MCF 10A (cell line): ENCODE results near the gene ZNF750. TPM values are rescaled to one million over a fixed set of nuclear protein-coding genes. Genes with fewer than 3 reads are reported as not detected.

Source experiments
- BruUV-seq: library from RNA; stranded (reverse); fragments of 400-500 nt; replicated peaks from 2 replicates; lab custom pipeline; 2021; lab: Mats Ljungman, UMichigan
- CTCF ChIA-PET: fragments of 300-600 bp; sonication (Branson Sonifier 250); formaldehyde crosslinking; extraction: SDS; loops from one replicate; lab custom pipeline; 2021; ENCODE audit warnings: antibody characterized with exemption, inconsistent platforms; lab: Yijun Ruan, JAX
- POLR2A ChIA-PET: fragments of 300-600, 350-650 bp; sonication (Branson Sonifier 250); formaldehyde crosslinking; extraction: SDS; loops from one replicate; lab custom pipeline; 2020; ENCODE audit warnings: antibody characterized with exemption, inconsistent platforms; lab: Yijun Ruan, JAX
- DNase-seq: peaks from one replicate; pipeline ENCODE4 v3.0.0-alpha.2; 2018; ENCODE audit not compliant: unreplicated experiment
- H3K27ac Mint-ChIP-seq: one replicate; pipeline ENCODE4 v1.8.0; 2022; ENCODE audit warnings: mild to moderate bottlenecking, low read depth, mixed read lengths; ENCODE audit not compliant: unreplicated experiment
- H3K27me3 Mint-ChIP-seq: one replicate; pipeline ENCODE4 v1.8.0; 2022; ENCODE audit warnings: mixed read lengths; ENCODE audit not compliant: insufficient read depth, unreplicated experiment
- H3K36me3 Mint-ChIP-seq: one replicate; pipeline ENCODE4 v1.8.0; 2022; ENCODE audit warnings: mild to moderate bottlenecking, moderate library complexity, mixed read lengths; ENCODE audit not compliant: insufficient read depth, unreplicated experiment
- H3K4me1 Mint-ChIP-seq: one replicate; pipeline ENCODE4 v1.8.0; 2022; ENCODE audit warnings: mixed read lengths; ENCODE audit not compliant: insufficient read depth, unreplicated experiment
- H3K4me3 Mint-ChIP-seq: one replicate; pipeline ENCODE4 v1.8.0; 2022; ENCODE audit warnings: mild to moderate bottlenecking, moderate library complexity, mixed read lengths; ENCODE audit not compliant: unreplicated experiment
- H3K9me3 Mint-ChIP-seq: one replicate; pipeline ENCODE4 v1.8.0; 2022; ENCODE audit warnings: mixed read lengths; ENCODE audit not compliant: unreplicated experiment
- CTCF ChIP-seq: fragments of 200-600 bp; IDR thresholded peaks from one replicate; pipeline ENCODE4 v1.8.0; 2022; ENCODE audit warnings: antibody characterized with exemption, mild to moderate bottlenecking; ENCODE audit not compliant: unreplicated experiment
- intact Hi-C: fragments of 100-400 bp; cut with micrococcal nuclease; formaldehyde crosslinking; loops from 2 replicates; pipeline ENCODE4 v1.14.1; 2022
- total RNA-seq: library from RNA; stranded (reverse); gene quantifications from 2 replicates; pipeline ENCODE4 v1.2.3, GENCODE V29; 2022

The ZNF750 gene
- total RNA-seq, 1 experiment from 2014 or later: 0.14 TPM

DNA sequence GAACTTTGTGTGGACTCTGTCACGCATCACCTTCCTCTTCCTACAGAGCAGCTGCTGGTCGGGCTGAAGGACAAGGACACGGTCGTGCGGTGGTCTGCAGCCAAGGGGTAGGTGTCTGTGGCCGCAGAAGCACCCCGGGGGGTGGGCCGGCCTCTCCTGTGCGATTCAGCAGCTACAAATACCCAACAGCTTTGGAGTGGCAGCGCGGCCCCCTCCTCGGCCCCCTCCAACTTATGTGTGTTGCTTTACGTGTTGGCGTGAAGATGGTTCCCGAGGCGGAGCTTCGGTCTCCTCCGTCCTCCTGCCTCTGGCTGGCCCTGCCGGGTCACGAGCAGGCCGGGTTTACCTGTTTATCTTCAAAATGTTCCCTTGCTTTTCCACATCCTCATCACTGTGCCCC, 32.3 kb downstream of the ZNF750 start:
- BruUV-seq: no TSS peak
- no peaks in the 10 kb centered on the region for H3K9me3 Mint-ChIP-seq
- ChIA-PET POLR2A (no interaction called here), CTCF (no interaction called here)
- no peak overlapping the region for H3K4me3 Mint-ChIP-seq
- no peak overlapping the region for H3K27ac Mint-ChIP-seq
- H3K27me3 Mint-ChIP-seq: no peaks in the 10 kb centered on the region
- intact Hi-C loops: no loop called here
- no peak for DNase-seq
- no peaks in the 10 kb centered on the region for H3K4me1 Mint-ChIP-seq
- TF ChIP-seq CTCF: no peak
- peaks cover 34% of the 10 kb centered on the region for H3K36me3 Mint-ChIP-seq

GRCh38 chr17:82807101-82807500, 32.7 kb downstream of the ZNF750 start:
- intact Hi-C loops: no loop called here
- DNase-seq: no peak
- ChIA-PET POLR2A (no interaction called here), CTCF (no interaction called here)
- Mint-ChIP-seq H3K4me1 (no peaks in the 10 kb centered on the region), H3K9me3 (no peaks in the 10 kb centered on the region), H3K36me3 (peaks cover 34% of the 10 kb centered on the region), H3K27ac (no peak overlapping the region), H3K4me3 (no peak overlapping the region), H3K27me3 (no peaks in the 10 kb centered on the region)
- BruUV-seq: no TSS peak
- no peak for TF ChIP-seq CTCF

GRCh38 chr17:82806645-82807044, 33.2 kb downstream of the ZNF750 start:
- intact Hi-C loops: no loop called here
- H3K27ac Mint-ChIP-seq: no peak overlapping the region

DNA sequence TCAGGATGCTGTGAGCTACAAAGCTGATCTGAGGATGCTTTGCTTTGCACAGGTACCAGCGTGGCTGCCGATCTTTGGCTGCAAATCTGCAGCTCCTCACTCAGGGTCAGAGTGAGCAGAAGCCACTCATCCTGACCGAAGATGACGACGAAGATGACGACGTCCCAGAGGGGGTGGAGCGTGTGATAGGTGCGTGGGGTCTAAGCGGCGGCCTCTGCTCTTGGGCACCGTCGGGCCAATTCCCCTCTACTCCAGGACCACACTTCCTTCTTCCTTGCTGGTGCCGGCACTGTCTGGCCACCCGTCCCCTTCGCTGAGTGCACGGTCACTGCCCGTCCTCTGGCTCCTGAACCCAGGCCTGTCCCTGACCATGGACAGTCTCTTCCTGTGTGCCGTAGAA, 34.0 kb downstream of the ZNF750 start:
- H3K4me1 Mint-ChIP-seq: no peaks in the 10 kb centered on the region
- H3K27me3 Mint-ChIP-seq: no peaks in the 10 kb centered on the region
- peak overlapping the region; percentile 30 for H3K27ac Mint-ChIP-seq
- intact Hi-C loops: no loop called here
- BruUV-seq: no TSS peak
- ChIA-PET CTCF (no interaction called here), POLR2A (interaction anchor here (0.6 kb wide), 1 partner anchor 30 kb away, joined by 3 read pairs; no protein-coding TSS in a partner anchor)
- no peak for DNase-seq
- no peak overlapping the region for H3K4me3 Mint-ChIP-seq
- H3K9me3 Mint-ChIP-seq: peaks cover 7% of the 10 kb centered on the region
- peaks cover 26% of the 10 kb centered on the region for H3K36me3 Mint-ChIP-seq
- TF ChIP-seq CTCF: no peak

More at GRCh38 chr17:82806645-82807044, 33.2 kb downstream of the ZNF750 start:
- Mint-ChIP-seq H3K4me1 (no peaks in the 10 kb centered on the region), H3K36me3 (peaks cover 34% of the 10 kb centered on the region), H3K27me3 (no peaks in the 10 kb centered on the region), H3K9me3 (no peaks in the 10 kb centered on the region), H3K4me3 (no peak overlapping the region)
- TF ChIP-seq CTCF: no peak
- ChIA-PET CTCF (no interaction called here), POLR2A (no interaction called here)
- no TSS peak for BruUV-seq
- no peak for DNase-seq
